ENCODE measurements around the gene CLRN3. TPM values are rescaled to one million over a fixed set of nuclear protein-coding genes. Genes with fewer than 3 reads are reported as not detected.

Gene CLRN3
- total and polyA plus RNA-seq, 2 of the 8 experiments (the other 6 are each of a cell fraction or from before 2014, with no cell fraction given): not detected

- Histone ChIP-seq H3K56ac (replicated peaks; ENCODE audit: insufficient read length, low read depth, low read length) (no peak overlapping the region), H2BK5ac (ENCODE audit: low read depth, low read length) (no peak overlapping the region), H3K4me2 (ENCODE audit: insufficient read depth in 1 of 2, low read depth in 2 of 2, low read length in 2 of 2) (no peak overlapping the region), H3K23ac (ENCODE audit: insufficient read length) (no peak overlapping the region), H3K9me3 (ENCODE audit: insufficient read depth in 2 of 2, low read depth in 1 of 2, low read length in 1 of 2) (no peaks in the 10 kb centered on the region), H4K5ac (ENCODE audit: insufficient read length, low read depth, low read length) (no peak overlapping the region), H3K4me3 (ENCODE audit: extremely low read depth in 1 of 4, insufficient read depth in 2 of 4, low read depth in 3 of 4, low read length in 4 of 4) (no peak overlapping the region), H3K79me2 (ENCODE audit: control insufficient read depth in 1 of 2, insufficient read depth in 2 of 2, low read length in 2 of 2) (no peaks in the 10 kb centered on the region), H3K9ac (replicated peaks in 1 of 4; ENCODE audit: extremely low read depth in 1 of 4, low read depth in 3 of 4, low read length in 3 of 4) (no peak overlapping the region), H3K36me3 (ENCODE audit: control insufficient read depth in 2 of 4, insufficient read depth in 4 of 4, low read length in 3 of 4) (no peaks in the 10 kb centered on the region), H3K79me1 (ENCODE audit: low read depth, low read length) (no peaks in the 10 kb centered on the region), H3K4ac (replicated peaks; ENCODE audit: insufficient read length, low read depth, low read length) (no peak overlapping the region), H4K20me1 (replicated peaks in 1 of 2; ENCODE audit: control insufficient read depth in 1 of 2, insufficient read depth in 2 of 2, low read length in 2 of 2) (no peaks in the 10 kb centered on the region), H3K27me3 (replicated peaks in 1 of 4; ENCODE audit: control insufficient read depth in 3 of 4, extremely low read depth in 1 of 4, insufficient read depth in 3 of 4, low read length in 3 of 4) (no peaks in the 10 kb centered on the region), H3K14ac (ENCODE audit: insufficient read length) (no peak overlapping the region), H2BK120ac (replicated peaks; ENCODE audit: low read depth, low read length) (no peak overlapping the region), H3K23me2 (ENCODE audit: low read depth, low read length) (no peaks in the 10 kb centered on the region), H2AK5ac (ENCODE audit: low read depth, low read length) (no peak overlapping the region), H2BK12ac (ENCODE audit: low read depth, low read length) (no peak overlapping the region), H4K91ac (replicated peaks; ENCODE audit: insufficient read length, low read length) (no peak overlapping the region), H2AFZ (ENCODE audit: low read length) (no peak overlapping the region), H4K8ac (ENCODE audit: extremely low read depth, insufficient read depth, low read length) (no peak overlapping the region), H3K4me1 (replicated peaks in 1 of 4; ENCODE audit: control insufficient read depth in 3 of 4, insufficient read depth in 4 of 4, low read length in 3 of 4) (no peaks in the 10 kb centered on the region), H2BK20ac (ENCODE audit: low read length) (no peak overlapping the region), H3K27ac (ENCODE audit: low read depth, low read length) (no peak overlapping the region), H3K18ac (ENCODE audit: extremely low read depth, low read length) (no peak overlapping the region), H2BK15ac (ENCODE audit: low read length) (no peak overlapping the region)
- DNase-seq (ENCODE audit: low read depth in 1 of 2, low spot score in 2 of 2): no peak
- ChIA-PET POLR2A (ENCODE audit: partially characterized antibody) (no interaction called here), CTCF (ENCODE audit: partially characterized antibody) (interaction anchor here (1.6 kb wide), 1 partner anchor 9 kb away, joined by 5 read pairs; no protein-coding TSS in a partner anchor)
- 75% methylated on average over 2 of the region's 2 CpGs; no CpG with 5 or more reads in 1 of the 2 experiments for WGBS, 2 experiments (ENCODE audit: extremely low coverage in 1 of 2, insufficient coverage in 1 of 2, insufficient read length in 1 of 2, insufficient replicate concordance in 2 of 2, low coverage in 1 of 2, low lambda C conversion rate in 2 of 2, missing lambda C conversion rate in 1 of 2)
- no peak for FAIRE-seq
- TF ChIP-seq SAP30 (IDR thresholded peaks at IDR 0.05; ENCODE audit: insufficient read depth, insufficient replicate concordance, low read length) (no peak), SIN3A (conservative IDR thresholded peaks at IDR 0.05 in 1 of 2, IDR thresholded peaks at IDR 0.05 in 1 of 2; ENCODE audit: low read depth in 1 of 2, low read length in 2 of 2) (no peak), KDM5A (IDR thresholded peaks at IDR 0.05; ENCODE audit: low read length) (no peak), KDM4A (IDR thresholded peaks at IDR 0.05; ENCODE audit: low read depth, low read length, severe bottlenecking) (no peak), ATF2 (IDR thresholded peaks at IDR 0.05; ENCODE audit: low read length) (no peak), JUND (IDR thresholded peaks at IDR 0.05; ENCODE audit: low read length) (no peak), SP4 (IDR thresholded peaks at IDR 0.05; ENCODE audit: low read length) (no peak), TBP (IDR thresholded peaks at IDR 0.05; ENCODE audit: low read depth, low read length) (no peak), CREB1 (IDR thresholded peaks at IDR 0.05) (no peak)
- TF ChIP-seq, protein P1, sequence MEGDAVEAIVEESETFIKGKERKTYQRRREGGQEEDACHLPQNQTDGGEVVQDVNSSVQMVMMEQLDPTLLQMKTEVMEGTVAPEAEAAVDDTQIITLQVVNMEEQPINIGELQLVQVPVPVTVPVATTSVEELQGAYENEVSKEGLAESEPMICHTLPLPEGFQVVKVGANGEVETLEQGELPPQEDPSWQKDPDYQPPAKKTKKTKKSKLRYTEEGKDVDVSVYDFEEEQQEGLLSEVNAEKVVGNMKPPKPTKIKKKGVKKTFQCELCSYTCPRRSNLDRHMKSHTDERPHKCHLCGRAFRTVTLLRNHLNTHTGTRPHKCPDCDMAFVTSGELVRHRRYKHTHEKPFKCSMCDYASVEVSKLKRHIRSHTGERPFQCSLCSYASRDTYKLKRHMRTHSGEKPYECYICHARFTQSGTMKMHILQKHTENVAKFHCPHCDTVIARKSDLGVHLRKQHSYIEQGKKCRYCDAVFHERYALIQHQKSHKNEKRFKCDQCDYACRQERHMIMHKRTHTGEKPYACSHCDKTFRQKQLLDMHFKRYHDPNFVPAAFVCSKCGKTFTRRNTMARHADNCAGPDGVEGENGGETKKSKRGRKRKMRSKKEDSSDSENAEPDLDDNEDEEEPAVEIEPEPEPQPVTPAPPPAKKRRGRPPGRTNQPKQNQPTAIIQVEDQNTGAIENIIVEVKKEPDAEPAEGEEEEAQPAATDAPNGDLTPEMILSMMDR (IDR thresholded peaks at IDR 0.05; ENCODE audit: control extremely low read depth in 1 of 3, insufficient read depth in 1 of 3, low read depth in 1 of 3, low read length in 3 of 3): no peak
These were observed 4.4 kb upstream of the CLRN3 start for GRCh38 chr10:127897177-127897576.

All from H1 (cell line).